IPS DF 19.7 (cell line): ENCODE measurements around the gene ARRDC3.
"Not testable (repeated sequence)": the region's sequence is repeated elsewhere in the genome, so short reads cannot be mapped to it uniquely, and the experiment has no call there.

Experiments
- DNase-seq: peaks from one replicate; pipeline ENCODE4 v3.0.0-alpha.2; 2013; ENCODE audit warnings: low read depth, low spot score

ARRDC3 gene, protein sequence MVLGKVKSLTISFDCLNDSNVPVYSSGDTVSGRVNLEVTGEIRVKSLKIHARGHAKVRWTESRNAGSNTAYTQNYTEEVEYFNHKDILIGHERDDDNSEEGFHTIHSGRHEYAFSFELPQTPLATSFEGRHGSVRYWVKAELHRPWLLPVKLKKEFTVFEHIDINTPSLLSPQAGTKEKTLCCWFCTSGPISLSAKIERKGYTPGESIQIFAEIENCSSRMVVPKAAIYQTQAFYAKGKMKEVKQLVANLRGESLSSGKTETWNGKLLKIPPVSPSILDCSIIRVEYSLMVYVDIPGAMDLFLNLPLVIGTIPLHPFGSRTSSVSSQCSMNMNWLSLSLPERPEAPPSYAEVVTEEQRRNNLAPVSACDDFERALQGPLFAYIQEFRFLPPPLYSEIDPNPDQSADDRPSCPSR

DNA sequence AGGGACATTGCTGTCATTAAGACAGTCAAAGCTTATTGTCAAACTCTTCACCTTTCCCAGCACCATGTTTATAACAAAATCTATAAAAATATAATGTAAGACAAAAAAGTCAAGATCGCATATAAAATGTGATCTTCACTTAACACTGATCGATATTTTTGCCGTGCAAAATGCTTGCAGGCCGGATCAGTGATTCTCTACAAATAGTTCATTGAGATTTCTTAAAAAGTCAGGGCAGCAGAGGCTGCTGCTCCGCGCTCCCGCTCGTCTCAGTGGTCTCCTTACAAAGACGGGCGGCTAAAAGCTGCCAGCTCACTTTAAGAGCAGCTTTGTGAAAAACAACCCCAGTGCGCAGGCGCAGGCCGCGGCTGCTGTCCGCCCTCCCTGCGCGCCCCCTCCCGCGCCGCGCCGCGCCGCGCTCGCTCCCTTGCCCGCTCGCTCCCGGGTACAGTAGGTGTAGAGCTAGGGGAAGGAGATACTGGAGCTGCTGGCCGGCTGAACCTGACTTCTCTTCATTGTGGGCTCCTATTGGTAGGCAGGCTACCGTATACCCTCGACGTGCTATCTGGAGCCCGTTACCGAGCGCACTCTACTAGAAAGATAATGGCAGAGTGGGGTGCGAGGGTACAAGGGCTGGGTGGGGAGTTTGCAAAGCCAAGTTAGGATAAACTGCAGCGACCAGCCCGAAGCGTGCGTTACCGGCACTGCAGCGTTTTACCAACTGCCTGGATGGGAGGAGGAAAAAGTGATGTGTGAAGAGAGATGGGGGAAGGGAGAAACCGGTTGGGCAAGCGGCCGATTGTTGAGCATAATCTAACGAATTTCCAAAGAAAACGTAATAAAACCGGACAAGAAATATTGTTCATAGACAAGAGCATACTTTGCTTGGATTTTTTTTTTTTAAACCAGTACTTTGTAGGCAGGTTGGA is at the start of gene ARRDC3:
Gene ARRDC3 (minus strand): TSS at position 291 of the 929 bp plus-strand sequence. CDS start 225 bp downstream, at position 66.
- peak; percentile 81 for DNase-seq

- DNase-seq: no peak
Measured at GRCh38 chr5:91430949-91431348, 47.8 kb upstream of the ARRDC3 start.

GRCh38 chr5:91424638-91425436 is 41.7 kb upstream of the ARRDC3 start:
- no peak for DNase-seq

DNA sequence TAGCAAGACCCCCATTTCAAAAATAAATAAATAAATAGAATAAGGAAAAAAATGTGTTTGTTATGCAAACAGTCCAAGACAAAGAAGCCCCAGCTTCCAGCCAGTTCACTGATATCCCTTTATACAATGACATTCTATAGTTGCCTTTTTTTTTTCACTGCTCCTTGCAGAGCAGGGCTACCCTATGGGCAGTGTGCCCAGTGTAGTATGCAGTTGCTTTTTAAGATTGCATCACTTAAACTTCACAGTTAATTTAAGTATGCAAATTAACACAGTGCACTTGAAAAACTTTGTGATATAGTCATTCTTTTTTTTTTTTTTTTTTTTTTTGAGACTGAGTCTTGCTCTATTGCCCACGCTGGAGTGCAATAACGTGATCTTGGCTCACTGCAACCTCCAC is 40.8 kb upstream of the ARRDC3 start:
- DNase-seq: no peak

- DNase-seq: no peak
Measured at GRCh38 chr5:91420879-91421278, 37.8 kb upstream of the ARRDC3 start.

GRCh38 chr5:91419571-91420537 is 36.7 kb upstream of the ARRDC3 start:
- no peak for DNase-seq

- DNase-seq: no peak
Measured at GRCh38 chr5:91419136-91419535, 36.0 kb upstream of the ARRDC3 start.

- DNase-seq: no peak
Measured at GRCh38 chr5:91418158-91418557, 35.0 kb upstream of the ARRDC3 start.

- DNase-seq: no peak
Measured at GRCh38 chr5:91417219-91417618, 34.1 kb upstream of the ARRDC3 start.

DNA sequence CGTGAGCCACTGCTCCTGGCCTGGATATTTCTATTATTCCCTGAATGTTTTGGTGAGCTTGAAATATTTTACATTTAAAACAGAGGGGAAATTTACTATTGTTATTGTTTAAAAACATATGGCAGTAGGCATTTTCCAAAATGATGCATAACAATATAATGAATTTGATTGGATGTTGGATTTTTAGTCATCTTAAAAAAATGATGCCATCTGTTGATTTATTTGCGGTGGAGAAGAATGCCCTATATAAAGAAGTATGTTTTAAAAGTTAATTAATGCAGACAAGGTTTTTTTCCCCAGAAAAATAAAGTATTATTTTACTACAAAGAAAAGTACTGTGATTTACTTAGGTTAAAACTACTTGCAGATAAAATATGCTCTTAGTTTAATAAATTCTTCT is 33.4 kb upstream of the ARRDC3 start:
- DNase-seq: no peak

DNA sequence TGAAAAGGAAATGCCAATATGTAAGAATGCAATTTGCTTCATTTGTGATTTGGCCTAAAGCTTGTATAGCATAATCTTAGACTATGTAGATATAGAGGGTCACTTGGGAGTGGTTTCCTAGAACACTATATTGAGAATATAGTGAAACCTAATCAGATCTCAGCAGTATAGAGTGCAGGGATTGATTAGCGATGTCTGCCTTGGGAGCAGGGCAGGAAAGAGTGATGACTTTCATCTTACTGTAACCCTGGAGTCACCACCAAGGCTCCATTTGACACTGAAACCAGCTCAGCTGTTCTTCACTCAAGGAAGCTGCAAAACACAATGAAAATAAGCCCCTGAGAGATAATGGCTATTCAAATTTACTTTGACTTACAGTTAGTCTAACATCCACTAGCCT is 26.2 kb upstream of the ARRDC3 start:
- DNase-seq: no peak

GRCh38 chr5:91408710-91409109 is 25.6 kb upstream of the ARRDC3 start:
- DNase-seq: no peak

DNA sequence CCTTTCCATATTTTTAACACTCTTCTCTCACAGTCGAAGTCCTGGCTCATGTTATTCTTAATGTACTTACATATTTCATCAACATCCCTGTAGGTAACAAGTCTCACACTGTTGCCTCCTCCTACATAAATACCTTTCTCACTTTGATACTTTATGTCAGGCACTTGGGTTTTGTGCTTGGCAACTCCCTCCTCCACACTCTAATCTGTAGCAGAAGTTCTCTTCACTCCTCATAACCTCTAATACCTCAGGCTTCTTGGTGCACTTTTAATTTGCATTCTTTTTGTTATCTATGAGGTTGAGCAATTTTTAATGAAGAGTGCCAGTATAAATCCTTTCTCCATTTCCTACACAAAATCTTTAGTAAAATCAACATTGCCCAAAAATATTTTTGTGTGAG is 24.1 kb upstream of the ARRDC3 start:
- DNase-seq: no peak

DNA sequence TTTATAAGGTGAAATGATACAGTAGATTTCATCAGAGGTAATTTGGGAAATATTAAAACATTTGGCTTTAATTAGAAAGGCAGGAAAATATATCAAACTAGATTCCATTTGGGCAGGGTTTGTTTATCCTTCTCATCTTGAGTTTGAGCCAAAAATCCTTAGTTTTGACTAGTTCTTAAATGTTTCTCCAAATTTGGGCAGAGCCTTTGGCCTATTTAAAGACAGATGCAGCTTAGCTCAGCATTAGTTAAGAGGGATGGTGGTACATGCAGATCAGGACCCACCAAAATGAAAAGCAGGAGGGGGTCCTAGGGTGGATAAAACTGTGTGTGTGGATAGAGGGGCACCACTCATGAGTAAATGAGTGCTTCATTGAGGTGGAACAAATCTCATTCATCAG is 20.3 kb upstream of the ARRDC3 start:
- DNase-seq: no peak

- DNase-seq: no peak
Measured at GRCh38 chr5:91401175-91401574, 18.1 kb upstream of the ARRDC3 start.

- DNase-seq: no peak
Measured at GRCh38 chr5:91397791-91398190, 14.7 kb upstream of the ARRDC3 start.

DNA sequence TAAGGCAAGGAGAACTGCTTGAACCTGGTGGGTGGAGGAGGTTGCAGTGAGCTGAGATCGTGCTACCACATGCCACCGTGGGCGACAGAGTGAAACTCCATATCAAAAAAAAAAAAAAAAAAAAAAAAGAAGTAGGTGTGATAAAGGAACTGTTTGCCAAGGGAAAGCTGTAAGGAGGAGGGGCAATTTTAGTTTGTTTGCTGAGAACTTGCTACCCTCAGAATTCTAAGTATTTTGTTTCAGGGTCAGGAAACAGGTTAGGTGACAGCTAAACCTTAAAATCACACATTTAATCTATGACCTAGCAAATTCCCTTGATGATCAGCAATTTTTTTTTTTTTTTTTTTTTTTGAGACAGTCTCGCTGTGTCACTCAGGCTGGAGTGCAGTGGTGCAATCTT is 7.2 kb upstream of the ARRDC3 start:
- no peak for DNase-seq

DNA sequence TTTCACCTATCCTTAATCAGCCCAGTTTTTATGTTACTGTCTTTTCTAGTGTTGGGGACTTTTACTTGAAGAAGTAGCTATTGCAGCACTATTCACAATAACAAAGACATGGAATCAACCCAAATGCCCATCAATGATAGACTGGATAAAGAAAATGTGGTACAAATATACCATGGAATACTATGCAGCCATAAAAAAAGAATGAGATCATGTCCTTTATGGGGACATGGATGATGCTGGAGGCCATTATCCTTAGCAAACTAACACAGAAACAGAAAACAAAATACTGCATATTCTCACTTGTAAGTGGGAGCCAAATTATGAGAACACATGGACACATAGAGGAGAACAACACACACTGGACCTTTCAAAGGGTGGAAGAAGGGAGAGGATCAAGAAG is 6.4 kb upstream of the ARRDC3 start:
- DNase-seq: not testable (repeated sequence)

GRCh38 chr5:91388362-91388761 is 5.2 kb upstream of the ARRDC3 start:
- no peak for DNase-seq

DNA sequence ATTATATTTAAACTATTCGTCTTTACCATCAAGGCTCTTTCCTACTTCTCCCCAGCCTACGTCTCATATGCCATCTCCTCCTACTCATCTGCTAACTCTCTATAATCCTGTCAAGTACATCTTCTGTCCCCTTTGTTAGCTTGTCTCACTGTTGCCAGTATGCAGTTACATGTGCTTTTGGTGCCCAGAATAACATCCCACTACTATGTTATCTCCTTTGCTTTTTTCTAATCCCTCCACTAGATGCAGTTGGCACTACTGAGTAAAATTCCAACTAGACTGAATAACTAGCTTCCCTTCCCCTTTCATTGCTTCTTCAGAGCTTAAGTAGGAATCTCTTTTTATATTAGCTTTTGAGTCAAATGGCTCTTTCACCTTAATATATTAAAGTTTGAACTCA is 3.0 kb upstream of the ARRDC3 start:
- no peak for DNase-seq

DNA sequence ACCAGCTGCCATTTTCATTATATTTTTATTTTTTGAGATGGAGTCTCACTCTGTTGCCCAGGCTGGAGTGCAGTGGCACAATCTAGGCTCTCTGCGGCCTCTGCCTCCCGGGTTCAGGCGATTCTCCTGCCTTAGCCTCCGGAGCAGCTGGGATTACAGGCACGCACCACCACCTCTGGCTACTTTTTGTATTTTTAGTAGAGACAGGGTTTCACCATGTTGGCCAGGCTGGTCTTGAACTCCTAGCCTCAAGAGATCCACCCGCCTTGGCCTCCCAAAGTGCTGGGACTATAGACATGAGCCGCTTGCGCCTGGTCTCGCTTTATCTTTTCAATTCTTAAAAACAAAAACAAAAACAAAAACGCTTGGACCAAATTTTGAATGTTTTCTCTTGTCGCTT is 2.5 kb upstream of the ARRDC3 start:
- not testable (repeated sequence) for DNase-seq
